H7 (cell line): ENCODE data around the gene WDR82. TPM values are rescaled to one million over a fixed set of nuclear protein-coding genes. Genes with fewer than 3 reads are reported as not detected.

Experiments
- DNase-seq: peaks from one replicate; pipeline ENCODE4 v3.0.0; 2012
- H3K27me3 ChIP-seq: 2 replicates; pipeline ENCODE4 v1.6.0; 2011; ENCODE audit warnings: mild to moderate bottlenecking, low read length; ENCODE audit not compliant: control insufficient read depth, insufficient read depth
- H3K36me3 ChIP-seq: replicated peaks from 2 replicates; pipeline ENCODE4 v1.5.1; 2011; ENCODE audit warnings: low read length; ENCODE audit not compliant: control insufficient read depth, insufficient read depth
- H3K4me3 ChIP-seq: 2 replicates; pipeline ENCODE4 v1.5.1; 2011; ENCODE audit warnings: low read depth, mild to moderate bottlenecking, control low read depth, low read length, moderate library complexity; ENCODE audit not compliant: insufficient read depth
- total RNA-seq: library from RNA; depleted of rRNA; stranded (reverse); fragments of >200 nt; shearing (Covaris generic); gene quantifications from 2 replicates; pipeline ENCODE4 v1.2.3, GENCODE V29; 2014; rRNA removed

The WDR82 gene
- total RNA-seq, 1 experiment from 2014 or later = 60.3 TPM

GRCh38 chr3:52216585-52217408, 61.7 kb downstream of the WDR82 start:
- Histone ChIP-seq H3K4me3 (no peak overlapping the region), H3K27me3 (no peaks in the 10 kb centered on the region), H3K36me3 (peaks cover 14% of the 10 kb centered on the region)
- peak; percentile 23 for DNase-seq

- DNase-seq = no peak
- Histone ChIP-seq H3K4me3 (no peak overlapping the region), H3K36me3 (peaks cover 25% of the 10 kb centered on the region), H3K27me3 (no peaks in the 10 kb centered on the region)
These were observed 63.1 kb downstream of the WDR82 start for GRCh38 chr3:52215351-52215750.

- Histone ChIP-seq H3K4me3 (no peak overlapping the region), H3K36me3 (peaks cover 30% of the 10 kb centered on the region), H3K27me3 (no peaks in the 10 kb centered on the region)
- DNase-seq = no peak
These were observed 64.5 kb downstream of the WDR82 start for GRCh38 chr3:52213901-52214300.

- H3K4me3 ChIP-seq = no peak overlapping the region
- peaks cover 36% of the 10 kb centered on the region for H3K36me3 ChIP-seq
- no peaks in the 10 kb centered on the region for H3K27me3 ChIP-seq
- DNase-seq = no peak
These were observed 65.4 kb downstream of the WDR82 start for GRCh38 chr3:52213005-52213404.

- no peak for DNase-seq
- peaks cover 40% of the 10 kb centered on the region for H3K36me3 ChIP-seq
- no peak overlapping the region for H3K4me3 ChIP-seq
- H3K27me3 ChIP-seq = no peaks in the 10 kb centered on the region
These were observed 67.1 kb downstream of the WDR82 start for GRCh38 chr3:52211268-52211891.

- Histone ChIP-seq H3K27me3 (no peaks in the 10 kb centered on the region), H3K4me3 (no peak overlapping the region), H3K36me3 (peaks cover 47% of the 10 kb centered on the region)
- DNase-seq = no peak
These were observed 67.9 kb downstream of the WDR82 start for GRCh38 chr3:52210550-52211046.

- peaks cover 52% of the 10 kb centered on the region for H3K36me3 ChIP-seq
- no peaks in the 10 kb centered on the region for H3K27me3 ChIP-seq
- no peak overlapping the region for H3K4me3 ChIP-seq
- no peak for DNase-seq
These were observed 68.4 kb downstream of the WDR82 start for GRCh38 chr3:52210037-52210436.

GRCh38 chr3:52208556-52208955, 69.9 kb downstream of the WDR82 start:
- no peaks in the 10 kb centered on the region for H3K27me3 ChIP-seq
- H3K4me3 ChIP-seq = no peak overlapping the region
- no peak for DNase-seq
- H3K36me3 ChIP-seq = peaks cover 63% of the 10 kb centered on the region

- Histone ChIP-seq H3K27me3 (no peaks in the 10 kb centered on the region), H3K36me3 (peaks cover 59% of the 10 kb centered on the region), H3K4me3 (no peak overlapping the region)
- no peak for DNase-seq
These were observed 72.6 kb downstream of the WDR82 start for GRCh38 chr3:52205727-52206372.

Other genes starting within 250 kb of the WDR82 start
- 19.5 and 21.7 TPM in 2 replicates for gene DUSP7, start 222.1 kb downstream of the WDR82 start, total RNA-seq
- 25.1 and 26.4 TPM in 2 replicates for gene POC1A, start 124.2 kb downstream of the WDR82 start, total RNA-seq
- 63.8 and 86.9 TPM in 2 replicates for gene ALAS1, start 80.5 kb downstream of the WDR82 start, total RNA-seq
- gene TLR9, start 53.0 kb downstream of the WDR82 start, total RNA-seq = not detected in 2 replicates
- gene TWF2, start 39.5 kb downstream of the WDR82 start, total RNA-seq = 85.8 and 99.0 TPM in 2 replicates
- 2.9 and 4.5 TPM in 2 replicates for gene PPM1M, start 32.9 kb downstream of the WDR82 start, total RNA-seq
- gene GLYCTK, start 9.2 kb upstream of the WDR82 start, total RNA-seq = 6.1 and 8.5 TPM in 2 replicates
- 0.48 and 2.0 TPM in 2 replicates for gene DNAH1, start 37.7 kb upstream of the WDR82 start, total RNA-seq
- 128 and 145 TPM in 2 replicates for gene BAP1, start 131.4 kb upstream of the WDR82 start, total RNA-seq
- gene PHF7, start 132.0 kb upstream of the WDR82 start, total RNA-seq = 16.5 and 25.2 TPM in 2 replicates
- gene SEMA3G, start 166.5 kb upstream of the WDR82 start, total RNA-seq = 1.1 and 2.2 TPM in 2 replicates
- 4.2 and 7.2 TPM in 2 replicates for gene TNNC1, start 175.4 kb upstream of the WDR82 start, total RNA-seq
- 51.1 and 70.7 TPM in 2 replicates for gene NISCH, start 177.0 kb upstream of the WDR82 start, total RNA-seq
- gene STAB1, start 216.7 kb upstream of the WDR82 start, total RNA-seq = 0.52 and 1.3 TPM in 2 replicates